H9 (cell line): ENCODE data around the gene GOLGA3. TPM values are rescaled to one million over a fixed set of nuclear protein-coding genes. Genes with fewer than 3 reads are reported as not detected.

Experiments
- DNase-seq: peaks from one replicate; pipeline ENCODE4 v3.0.0-alpha.2; 2017
- H2AFZ ChIP-seq: one replicate; pipeline ENCODE4 v1.6.1; 2013; ENCODE audit warnings: mild to moderate bottlenecking, low read length, control low read depth, moderate library complexity
- H2AK5ac ChIP-seq: 2 replicates; pipeline ENCODE4 v1.6.1; 2013; ENCODE audit warnings: low read length, control low read depth, mixed read lengths; ENCODE audit not compliant: insufficient read length
- H2BK120ac ChIP-seq: one replicate; pipeline ENCODE4 v1.6.1; 2013; ENCODE audit warnings: low read depth, mild to moderate bottlenecking, low read length, control low read depth, inconsistent platforms; ENCODE audit not compliant: poor library complexity, severe bottlenecking
- H2BK12ac ChIP-seq: 2 replicates; pipeline ENCODE4 v1.6.1; 2013; ENCODE audit warnings: low read length, control low read depth, mixed read lengths, low read depth; ENCODE audit not compliant: insufficient read length
- H2BK15ac ChIP-seq: 2 replicates; pipeline ENCODE4 v1.6.1; 2013; ENCODE audit warnings: low read depth, low read length, control low read depth
- H2BK20ac ChIP-seq: one replicate; pipeline ENCODE4 v1.6.1; 2013; ENCODE audit warnings: low read depth, mild to moderate bottlenecking, low read length, control low read depth, inconsistent platforms; ENCODE audit not compliant: poor library complexity, severe bottlenecking
- H2BK5ac ChIP-seq: 2 replicates; pipeline ENCODE4 v1.6.1; 2013; ENCODE audit warnings: low read length, control low read depth, mixed read lengths; ENCODE audit not compliant: insufficient read length
- H3K14ac ChIP-seq: 2 replicates; pipeline ENCODE4 v1.6.1; 2013; ENCODE audit warnings: low read length, control low read depth; ENCODE audit not compliant: insufficient read depth
- H3K18ac ChIP-seq: 2 replicates; pipeline ENCODE4 v1.6.1; 2013; ENCODE audit warnings: low read depth, mild to moderate bottlenecking, mixed read lengths, low read length, control low read depth; ENCODE audit not compliant: insufficient read length
- H3K23ac ChIP-seq: 2 replicates; pipeline ENCODE4 v1.6.1; 2013; ENCODE audit warnings: low read length, control low read depth, mixed read lengths, low read depth; ENCODE audit not compliant: insufficient read length
- H3K23me2 ChIP-seq: 2 replicates; pipeline ENCODE4 v1.6.1; 2013; ENCODE audit warnings: low read depth, mild to moderate bottlenecking, mixed read lengths, low read length, control low read depth; ENCODE audit not compliant: insufficient read length, poor library complexity, severe bottlenecking
- H3K27ac ChIP-seq: 2 replicates; pipeline ENCODE4 v1.5.1; 2013; ENCODE audit warnings: low read length, control low read depth, mixed read lengths, low read depth; ENCODE audit not compliant: insufficient read length
- H3K27me3 ChIP-seq: 2 replicates; pipeline ENCODE4 v1.6.1; 2013; ENCODE audit warnings: low read length, control low read depth, inconsistent platforms; ENCODE audit not compliant: insufficient read depth
- H3K4ac ChIP-seq: 2 replicates; pipeline ENCODE4 v1.6.1; 2013; ENCODE audit warnings: low read depth, mild to moderate bottlenecking, control low read depth, inconsistent platforms, low read length, moderate library complexity
- H3K4me1 ChIP-seq: 2 replicates; pipeline ENCODE4 v1.6.1; 2013; ENCODE audit warnings: low read length, control low read depth, inconsistent platforms; ENCODE audit not compliant: insufficient read depth
- H3K4me2 ChIP-seq: 2 replicates; pipeline ENCODE4 v1.6.1; 2013; ENCODE audit warnings: low read length, control low read depth, mixed read lengths; ENCODE audit not compliant: insufficient read length, insufficient read depth
- H3K56ac ChIP-seq: 2 replicates; pipeline ENCODE4 v1.6.1; 2013; ENCODE audit warnings: low read depth, mild to moderate bottlenecking, mixed read lengths, low read length, control low read depth; ENCODE audit not compliant: insufficient read length
- H3K79me1 ChIP-seq: 2 replicates; pipeline ENCODE4 v1.6.1; 2013; ENCODE audit warnings: low read depth, mild to moderate bottlenecking, moderate library complexity, low read length, control low read depth, inconsistent platforms; ENCODE audit not compliant: insufficient read depth, poor library complexity, severe bottlenecking
- H3K79me2 ChIP-seq: 2 replicates; pipeline ENCODE4 v1.6.1; 2013; ENCODE audit warnings: low read length, control low read depth, inconsistent platforms; ENCODE audit not compliant: insufficient read depth
- H3K9ac ChIP-seq: 2 replicates; pipeline ENCODE4 v1.6.1; 2013; ENCODE audit warnings: low read length, control low read depth, mixed read lengths; ENCODE audit not compliant: insufficient read length; ENCODE audit errors: extremely low read depth
- H3K9me3 ChIP-seq: one replicate; pipeline ENCODE4 v1.6.1; 2013; ENCODE audit warnings: low read depth, low read length, inconsistent platforms; ENCODE audit not compliant: control insufficient read depth
- H3T11ph ChIP-seq: one replicate; pipeline ENCODE4 v1.6.1; 2013; ENCODE audit warnings: mild to moderate bottlenecking, low read length, control low read depth, inconsistent platforms
- H4K20me1 ChIP-seq: one replicate; pipeline ENCODE4 v1.6.1; 2013; ENCODE audit not compliant: control insufficient read depth, insufficient read length, insufficient read depth
- H4K5ac ChIP-seq: 2 replicates; pipeline ENCODE4 v1.6.1; 2013; ENCODE audit warnings: low read depth, mild to moderate bottlenecking, mixed read lengths, low read length, control low read depth; ENCODE audit not compliant: insufficient read length
- H4K8ac ChIP-seq: replicated peaks from 2 replicates; pipeline ENCODE4 v1.6.1; 2013; ENCODE audit warnings: low read length, control low read depth, mixed read lengths, low read depth; ENCODE audit not compliant: insufficient read length
- H4K91ac ChIP-seq: 2 replicates; pipeline ENCODE4 v1.6.1; 2013; ENCODE audit warnings: low read depth, mild to moderate bottlenecking, moderate library complexity, mixed read lengths, low read length, control low read depth; ENCODE audit not compliant: insufficient read length
- H3K27ac Mint-ChIP-seq, 3 experiments: 2 replicates in 2 of 3; 3 replicates in 1 of 3; pipeline ENCODE4 v1.8.0; 2020 to 2021; ENCODE audit warnings: mixed read lengths in 3 of 3, mild to moderate bottlenecking in 1 of 3, moderate library complexity in 1 of 3
- H3K27me3 Mint-ChIP-seq: 2 replicates; pipeline ENCODE4 v1.8.0; 2021; ENCODE audit warnings: low read depth, mild to moderate bottlenecking, moderate library complexity, mixed read lengths
- H3K36me3 Mint-ChIP-seq, 3 experiments: 2 replicates in 2 of 3; 3 replicates in 1 of 3; pipeline ENCODE4 v1.8.0; 2020 to 2021; ENCODE audit warnings: low read depth in 3 of 3, mixed read lengths in 3 of 3; ENCODE audit not compliant: insufficient read depth in 1 of 3
- H3K4me1 Mint-ChIP-seq, 2 experiments: 2 replicates each; pipeline ENCODE4 v1.8.0; 2020; ENCODE audit warnings: mixed read lengths in 2 of 2
- H3K4me3 Mint-ChIP-seq, 2 experiments: 2 replicates in 1 of 2; 3 replicates in 1 of 2; pipeline ENCODE4 v1.8.0; 2020 to 2021; ENCODE audit warnings: mild to moderate bottlenecking in 2 of 2, mixed read lengths in 2 of 2, moderate library complexity in 1 of 2
- H3K9me3 Mint-ChIP-seq, 2 experiments: 2 replicates in 1 of 2; 3 replicates in 1 of 2; pipeline ENCODE4 v1.8.0; 2020; ENCODE audit warnings: mild to moderate bottlenecking in 2 of 2, mixed read lengths in 2 of 2, moderate library complexity in 1 of 2
- whole genome bisulfite sequencing: extraction: QIAGEN DNeasy Blood & Tissue Kit; methylation state at CpG from one replicate; pipeline ENCODE4 v1.1.7; 2013; ENCODE audit warnings: missing lambda C conversion rate, low lambda C conversion rate, mixed read lengths; ENCODE audit not compliant: insufficient read length; ENCODE audit errors: extremely low coverage; 5-methylcytosine and 5-hydroxymethylcytosine counted together
- total RNA-seq: library from RNA; stranded (reverse); gene quantifications from 2 replicates; pipeline ENCODE4 v1.2.1, GENCODE V29; 2021
- TF ChIP-seq, protein P1 (sequence below): fragments of 200-600 bp; sonication (generic); conservative IDR thresholded peaks from 3 replicates; pipeline ENCODE4 v1.8.0; 2021; ENCODE audit warnings: antibody characterized with exemption, mild to moderate bottlenecking

GOLGA3 gene
- total RNA-seq, 1 experiment from 2014 or later, result 40.1 TPM

DNA sequence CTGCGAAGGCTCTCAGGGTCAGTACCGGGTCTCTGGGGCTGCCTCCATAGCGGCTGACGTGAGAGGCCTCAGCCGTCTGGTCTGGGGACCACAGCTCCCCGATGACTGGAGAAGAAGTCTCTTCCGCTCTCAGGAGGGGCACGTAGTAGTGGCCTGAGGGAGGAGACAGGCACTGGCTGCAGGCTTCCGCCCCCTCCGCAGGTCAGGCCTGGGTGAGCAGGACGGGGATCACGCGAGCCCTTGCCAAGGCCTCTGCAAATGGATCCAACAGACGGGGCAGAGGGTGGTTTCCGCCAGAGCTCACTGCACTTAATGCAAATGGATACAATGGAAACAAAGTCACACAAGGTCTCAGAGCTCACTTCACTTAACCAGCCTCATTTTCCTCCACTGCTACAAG is 91.8 kb downstream of the GOLGA3 start:
- H3T11ph ChIP-seq, result no peak overlapping the region
- H2BK120ac ChIP-seq, result no peak overlapping the region
- no peak overlapping the region for H3K4ac ChIP-seq
- no peak overlapping the region for H3K9ac ChIP-seq
- no peak overlapping the region for H3K4me3 Mint-ChIP-seq
- H4K91ac ChIP-seq, result no peak overlapping the region
- no peaks in the 10 kb centered on the region for H3K9me3 Mint-ChIP-seq
- no peaks in the 10 kb centered on the region for H3K27me3 ChIP-seq
- WGBS, result no CpG with 5 or more reads among the region's 15 CpGs
- H2BK5ac ChIP-seq, result no peak overlapping the region
- no peaks in the 10 kb centered on the region for H3K4me1 Mint-ChIP-seq
- H4K5ac ChIP-seq, result no peak overlapping the region
- no peaks in the 10 kb centered on the region for H3K79me1 ChIP-seq
- no peak overlapping the region for H2BK12ac ChIP-seq
- H3K4me1 ChIP-seq, result no peaks in the 10 kb centered on the region
- no peaks in the 10 kb centered on the region for H4K20me1 ChIP-seq
- H4K8ac ChIP-seq, result no peak overlapping the region
- no peak overlapping the region for H2BK20ac ChIP-seq
- H3K27me3 Mint-ChIP-seq, result no peaks in the 10 kb centered on the region
- H2BK15ac ChIP-seq, result no peak overlapping the region
- H3K23ac ChIP-seq, result no peak overlapping the region
- DNase-seq, result no peak
- H2AK5ac ChIP-seq, result no peak overlapping the region
- no peak overlapping the region for H3K27ac ChIP-seq
- no peaks in the 10 kb centered on the region for H3K23me2 ChIP-seq
- H3K18ac ChIP-seq, result no peak overlapping the region
- no peak overlapping the region for H3K4me2 ChIP-seq
- no peak overlapping the region for H3K14ac ChIP-seq
- peaks cover 67 to 96% (median 93%) of the 10 kb centered on the region in 3 experiments for H3K36me3 Mint-ChIP-seq
- TF ChIP-seq, protein P1, sequence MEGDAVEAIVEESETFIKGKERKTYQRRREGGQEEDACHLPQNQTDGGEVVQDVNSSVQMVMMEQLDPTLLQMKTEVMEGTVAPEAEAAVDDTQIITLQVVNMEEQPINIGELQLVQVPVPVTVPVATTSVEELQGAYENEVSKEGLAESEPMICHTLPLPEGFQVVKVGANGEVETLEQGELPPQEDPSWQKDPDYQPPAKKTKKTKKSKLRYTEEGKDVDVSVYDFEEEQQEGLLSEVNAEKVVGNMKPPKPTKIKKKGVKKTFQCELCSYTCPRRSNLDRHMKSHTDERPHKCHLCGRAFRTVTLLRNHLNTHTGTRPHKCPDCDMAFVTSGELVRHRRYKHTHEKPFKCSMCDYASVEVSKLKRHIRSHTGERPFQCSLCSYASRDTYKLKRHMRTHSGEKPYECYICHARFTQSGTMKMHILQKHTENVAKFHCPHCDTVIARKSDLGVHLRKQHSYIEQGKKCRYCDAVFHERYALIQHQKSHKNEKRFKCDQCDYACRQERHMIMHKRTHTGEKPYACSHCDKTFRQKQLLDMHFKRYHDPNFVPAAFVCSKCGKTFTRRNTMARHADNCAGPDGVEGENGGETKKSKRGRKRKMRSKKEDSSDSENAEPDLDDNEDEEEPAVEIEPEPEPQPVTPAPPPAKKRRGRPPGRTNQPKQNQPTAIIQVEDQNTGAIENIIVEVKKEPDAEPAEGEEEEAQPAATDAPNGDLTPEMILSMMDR, result no peak
- no peaks in the 10 kb centered on the region for H3K9me3 ChIP-seq
- no peaks in the 10 kb centered on the region for H3K79me2 ChIP-seq
- H3K27ac Mint-ChIP-seq, result peak overlapping the region in 1 of 3 experiments; percentile 73; a peak in 1 of 7 replicates
- H3K56ac ChIP-seq, result no peak overlapping the region
- H2AFZ ChIP-seq, result no peak overlapping the region
